Osteocyte (in vitro differentiated cells): ENCODE results near the gene MRPL28. TPM values are rescaled to one million over a fixed set of nuclear protein-coding genes. Genes with fewer than 3 reads are reported as not detected.
"Not testable (repeated sequence)": the region's sequence is repeated elsewhere in the genome, so short reads cannot be mapped to it uniquely, and the experiment has no call there.

Experiments
- DNase-seq: peaks from one replicate; pipeline ENCODE4 v3.0.0; 2021; ENCODE audit warnings: mixed read lengths; ENCODE audit not compliant: unreplicated experiment; ENCODE audit errors: extremely low spot score
- H3K27ac Mint-ChIP-seq: one replicate; pipeline ENCODE4 v1.8.0; 2021; ENCODE audit warnings: mild to moderate bottlenecking, mixed read lengths; ENCODE audit not compliant: unreplicated experiment
- H3K27me3 Mint-ChIP-seq: one replicate; pipeline ENCODE4 v1.8.0; 2021; ENCODE audit warnings: mixed read lengths; ENCODE audit not compliant: unreplicated experiment
- H3K36me3 Mint-ChIP-seq: one replicate; pipeline ENCODE4 v1.8.0; 2021; ENCODE audit warnings: mixed read lengths; ENCODE audit not compliant: unreplicated experiment
- H3K4me1 Mint-ChIP-seq: one replicate; pipeline ENCODE4 v1.8.0; 2021; ENCODE audit warnings: mixed read lengths; ENCODE audit not compliant: unreplicated experiment
- H3K4me3 Mint-ChIP-seq: one replicate; pipeline ENCODE4 v1.8.0; 2021; ENCODE audit warnings: mild to moderate bottlenecking, moderate library complexity, mixed read lengths; ENCODE audit not compliant: unreplicated experiment
- H3K9me3 Mint-ChIP-seq: one replicate; pipeline ENCODE4 v1.8.0; 2021; ENCODE audit warnings: mixed read lengths; ENCODE audit not compliant: unreplicated experiment
- total RNA-seq: library from RNA; stranded (reverse); gene quantifications from 2 replicates; pipeline ENCODE4 v1.2.1, GENCODE V29; 2021
- TF ChIP-seq, protein P1 (sequence below): fragments of 200-600 bp; sonication (generic); IDR thresholded peaks from 2 replicates; pipeline ENCODE4 v1.5.0; 2021; ENCODE audit warnings: antibody characterized with exemption, mild to moderate bottlenecking, moderate library complexity

MRPL28 gene
- total RNA-seq, 1 donor from 2014 or later, result 71.7 TPM

DNA sequence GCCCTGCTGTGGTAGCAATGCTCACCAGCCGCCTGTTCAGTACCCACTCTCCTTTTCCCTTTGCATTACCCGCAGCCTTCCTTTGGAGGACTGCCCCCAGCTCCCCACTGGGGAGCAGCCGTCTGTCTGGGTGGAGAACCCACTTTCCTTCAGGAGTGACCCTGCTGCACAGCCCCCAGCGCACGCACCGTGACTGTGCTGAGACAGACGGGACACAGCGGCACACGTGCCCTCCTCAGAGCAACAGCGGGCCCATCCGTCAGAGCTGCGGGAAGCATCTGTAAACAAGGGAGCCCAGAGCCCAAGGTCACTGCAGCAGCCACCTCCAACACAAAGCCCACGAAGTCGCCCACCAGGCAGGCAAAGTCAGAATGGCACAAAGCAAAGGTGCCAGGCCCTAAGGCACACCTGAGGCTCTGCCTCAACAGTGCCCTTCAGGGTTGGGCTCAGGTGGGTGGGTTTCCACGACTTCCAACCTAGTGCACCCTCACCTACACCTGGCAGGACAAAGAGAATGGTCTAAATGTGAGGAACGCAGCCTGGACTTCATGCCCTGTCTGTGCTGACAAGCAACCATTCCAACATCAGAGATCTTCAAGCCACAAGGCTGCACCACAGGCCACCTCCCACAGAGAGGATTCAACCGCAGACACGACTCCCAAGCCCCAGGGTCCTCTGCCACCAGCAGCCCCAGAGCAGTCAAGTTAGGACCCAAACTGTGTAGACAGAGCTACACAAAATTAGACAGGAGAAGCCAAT lies 27.7 kb downstream of the MRPL28 start:
- peaks cover 21% of the 10 kb centered on the region for H3K36me3 Mint-ChIP-seq
- DNase-seq, result no peak
- no peaks in the 10 kb centered on the region for H3K27me3 Mint-ChIP-seq
- H3K4me1 Mint-ChIP-seq, result peaks cover 27% of the 10 kb centered on the region
- no peaks in the 10 kb centered on the region for H3K9me3 Mint-ChIP-seq
- TF ChIP-seq, protein P1, sequence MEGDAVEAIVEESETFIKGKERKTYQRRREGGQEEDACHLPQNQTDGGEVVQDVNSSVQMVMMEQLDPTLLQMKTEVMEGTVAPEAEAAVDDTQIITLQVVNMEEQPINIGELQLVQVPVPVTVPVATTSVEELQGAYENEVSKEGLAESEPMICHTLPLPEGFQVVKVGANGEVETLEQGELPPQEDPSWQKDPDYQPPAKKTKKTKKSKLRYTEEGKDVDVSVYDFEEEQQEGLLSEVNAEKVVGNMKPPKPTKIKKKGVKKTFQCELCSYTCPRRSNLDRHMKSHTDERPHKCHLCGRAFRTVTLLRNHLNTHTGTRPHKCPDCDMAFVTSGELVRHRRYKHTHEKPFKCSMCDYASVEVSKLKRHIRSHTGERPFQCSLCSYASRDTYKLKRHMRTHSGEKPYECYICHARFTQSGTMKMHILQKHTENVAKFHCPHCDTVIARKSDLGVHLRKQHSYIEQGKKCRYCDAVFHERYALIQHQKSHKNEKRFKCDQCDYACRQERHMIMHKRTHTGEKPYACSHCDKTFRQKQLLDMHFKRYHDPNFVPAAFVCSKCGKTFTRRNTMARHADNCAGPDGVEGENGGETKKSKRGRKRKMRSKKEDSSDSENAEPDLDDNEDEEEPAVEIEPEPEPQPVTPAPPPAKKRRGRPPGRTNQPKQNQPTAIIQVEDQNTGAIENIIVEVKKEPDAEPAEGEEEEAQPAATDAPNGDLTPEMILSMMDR, result no peak
- no peak overlapping the region for H3K27ac Mint-ChIP-seq
- H3K4me3 Mint-ChIP-seq, result no peak overlapping the region

DNA sequence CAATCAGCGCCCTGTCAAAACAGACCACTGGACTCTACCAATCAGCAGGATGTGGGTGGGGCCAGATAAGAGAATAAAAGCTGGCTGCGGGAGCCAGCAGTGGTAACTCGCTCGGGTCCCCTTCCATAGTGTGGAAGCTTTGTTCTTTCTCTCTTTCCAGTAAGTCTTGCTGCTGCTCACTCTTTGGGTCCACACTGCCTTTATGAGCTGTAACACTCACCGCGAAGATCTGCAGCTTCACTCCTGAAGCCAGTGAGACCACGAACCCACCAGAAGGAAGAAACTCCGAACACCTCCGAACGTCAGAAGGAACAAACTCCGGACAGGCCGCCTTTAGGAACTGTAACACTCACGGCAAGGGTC lies 28.4 kb downstream of the MRPL28 start:
- not testable (repeated sequence) for H3K9me3 Mint-ChIP-seq, H3K4me3 Mint-ChIP-seq, H3K27me3 Mint-ChIP-seq, DNase-seq, H3K27ac Mint-ChIP-seq
- Mint-ChIP-seq H3K36me3 (peaks cover 18% of the 10 kb centered on the region), H3K4me1 (peaks cover 23% of the 10 kb centered on the region)

DNA sequence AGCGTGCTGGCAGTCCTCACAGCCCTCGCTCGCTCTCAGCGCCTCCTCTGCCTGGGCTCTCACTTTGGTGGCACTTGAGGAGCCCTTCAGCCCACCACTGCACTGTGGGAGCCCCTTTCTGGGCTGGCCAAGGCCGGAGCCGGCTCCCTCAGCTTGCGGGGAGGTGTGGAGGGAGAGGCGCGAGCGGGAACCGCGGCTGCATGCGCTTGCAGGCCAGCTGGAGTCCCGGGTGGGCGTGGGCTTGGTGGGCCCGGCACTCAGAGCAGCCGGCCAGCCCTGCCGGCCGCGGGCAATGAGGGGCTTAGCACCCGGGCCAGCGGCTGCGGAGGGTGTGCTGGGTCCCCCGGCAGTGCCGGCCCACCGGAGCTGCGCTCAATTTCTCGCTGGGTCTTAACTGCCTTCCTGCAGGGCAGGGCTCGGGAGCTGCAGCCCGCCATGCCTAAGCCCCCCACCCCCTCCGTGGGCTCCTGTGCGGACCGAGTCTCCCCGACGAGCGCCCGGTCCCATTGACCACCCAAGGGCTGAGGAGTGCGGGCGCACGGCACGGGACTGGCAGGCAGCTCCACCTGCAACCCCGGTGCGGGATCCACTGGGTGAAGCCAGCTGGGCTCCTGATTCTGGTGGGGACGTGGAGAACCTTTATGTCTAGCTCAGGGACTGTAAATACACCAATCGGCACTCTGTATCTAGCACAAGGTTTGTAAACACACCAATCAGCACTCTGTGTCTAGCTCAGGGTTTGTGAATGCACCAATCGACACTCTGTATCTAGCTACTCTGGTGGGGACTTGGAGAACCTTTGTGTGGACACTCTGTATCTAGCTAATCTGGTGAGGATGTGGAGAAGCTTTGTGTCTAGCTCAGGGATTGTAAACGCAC lies 29.0 kb downstream of the MRPL28 start:
- not testable (repeated sequence) for H3K9me3 Mint-ChIP-seq, DNase-seq, H3K27me3 Mint-ChIP-seq, H3K4me3 Mint-ChIP-seq, H3K27ac Mint-ChIP-seq
- Mint-ChIP-seq H3K4me1 (peaks cover 18% of the 10 kb centered on the region), H3K36me3 (peaks cover 14% of the 10 kb centered on the region)

DNA sequence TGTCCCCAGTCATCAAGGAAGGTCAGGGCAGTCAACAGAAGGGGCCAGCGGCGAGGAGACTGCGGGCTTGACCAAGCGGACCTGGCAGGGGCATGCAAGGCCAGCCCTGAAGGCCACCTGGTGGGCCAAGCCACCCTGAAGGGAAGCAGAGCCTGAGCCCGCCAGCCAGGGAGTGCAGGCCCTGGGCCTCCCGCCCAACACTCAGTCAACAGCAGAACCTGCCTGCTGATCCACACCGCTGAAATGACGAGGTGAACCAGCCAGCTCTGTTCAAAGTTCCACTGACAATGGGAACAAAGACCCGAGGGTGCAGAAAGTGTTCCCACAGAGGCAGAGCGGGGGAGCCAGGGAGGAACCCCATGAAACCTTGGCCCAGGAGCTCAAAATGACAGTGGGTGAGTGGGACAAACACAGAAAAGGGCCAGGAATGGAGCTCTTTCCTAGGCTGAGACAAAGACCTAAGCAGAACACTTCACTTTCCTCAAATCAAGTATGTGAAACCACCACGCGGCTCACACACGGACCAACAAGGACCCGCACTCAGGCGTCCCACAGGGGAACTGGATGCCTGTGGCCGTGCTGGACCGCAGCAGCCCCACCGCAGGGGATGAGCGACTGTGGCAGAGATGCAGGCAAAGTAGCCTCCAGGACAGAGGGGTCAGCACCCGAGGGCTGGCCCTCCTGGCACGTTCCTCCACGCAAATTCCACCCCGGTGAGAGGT lies 29.8 kb downstream of the MRPL28 start:
- TF ChIP-seq, protein P1, result no peak
- peaks cover 18% of the 10 kb centered on the region for H3K4me1 Mint-ChIP-seq
- H3K27me3 Mint-ChIP-seq, result no peaks in the 10 kb centered on the region
- no peak overlapping the region for H3K4me3 Mint-ChIP-seq
- peaks cover 10% of the 10 kb centered on the region for H3K36me3 Mint-ChIP-seq
- no peak overlapping the region for H3K27ac Mint-ChIP-seq
- DNase-seq, result no peak
- no peaks in the 10 kb centered on the region for H3K9me3 Mint-ChIP-seq

DNA sequence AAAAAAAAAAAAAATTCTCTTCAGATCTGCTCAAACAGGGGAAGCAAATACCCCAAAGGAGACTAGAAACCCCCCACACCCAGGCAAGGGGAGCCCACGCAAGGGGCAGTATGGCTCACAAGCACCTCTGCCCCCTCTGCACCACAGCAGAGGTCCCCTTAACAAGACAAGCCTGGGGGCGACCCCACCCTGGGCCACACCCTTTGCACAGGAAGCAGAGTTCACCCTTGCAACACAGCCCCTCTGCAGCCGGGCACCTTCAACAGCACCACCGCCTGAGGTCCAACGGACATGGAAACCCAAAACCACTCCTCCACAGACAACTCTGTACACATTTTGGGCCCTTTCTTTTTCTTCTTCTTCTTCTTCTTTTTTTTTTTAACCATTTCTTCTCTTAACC lies 30.7 kb downstream of the MRPL28 start:
- TF ChIP-seq, protein P1, result no peak
- peaks cover 10% of the 10 kb centered on the region for H3K36me3 Mint-ChIP-seq
- peaks cover 18% of the 10 kb centered on the region for H3K4me1 Mint-ChIP-seq
- H3K27me3 Mint-ChIP-seq, result no peaks in the 10 kb centered on the region
- H3K9me3 Mint-ChIP-seq, result no peaks in the 10 kb centered on the region
- H3K4me3 Mint-ChIP-seq, result no peak overlapping the region
- no peak for DNase-seq
- no peak overlapping the region for H3K27ac Mint-ChIP-seq
